ENCODE results near the gene ETDC. TPM values are rescaled to one million over a fixed set of nuclear protein-coding genes. Genes with fewer than 3 reads are reported as not detected.
"Not testable (repeated sequence)": the region's sequence is repeated elsewhere in the genome, so short reads cannot be mapped to it uniquely, and the experiment has no call there.

ETDC gene
- total RNA-seq, 1 donor from 2014 or later: not detected

DNA sequence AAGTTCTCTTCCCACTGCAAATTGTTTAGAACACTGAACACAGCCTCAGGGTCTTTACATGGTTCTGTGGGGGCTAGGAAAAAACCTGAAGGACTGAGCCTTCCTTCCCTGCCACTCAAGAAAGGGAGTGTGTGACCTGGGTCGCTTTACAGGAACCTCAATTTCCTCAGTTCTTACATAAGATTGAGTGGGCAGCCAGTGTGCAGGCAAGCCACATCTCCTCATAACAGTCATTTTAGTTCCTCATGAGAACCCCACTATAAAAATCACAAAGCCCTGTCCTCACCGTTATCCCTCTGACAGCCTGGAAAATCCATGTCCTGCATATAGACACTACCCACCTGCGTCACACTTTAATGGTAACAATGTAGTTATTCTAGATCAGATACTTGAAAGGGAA, 2.1 kb upstream of the ETDC start:
- no peak overlapping the region for H3K4me3 Mint-ChIP-seq (ENCODE audit: unreplicated experiment)
- TF ChIP-seq, protein P1, sequence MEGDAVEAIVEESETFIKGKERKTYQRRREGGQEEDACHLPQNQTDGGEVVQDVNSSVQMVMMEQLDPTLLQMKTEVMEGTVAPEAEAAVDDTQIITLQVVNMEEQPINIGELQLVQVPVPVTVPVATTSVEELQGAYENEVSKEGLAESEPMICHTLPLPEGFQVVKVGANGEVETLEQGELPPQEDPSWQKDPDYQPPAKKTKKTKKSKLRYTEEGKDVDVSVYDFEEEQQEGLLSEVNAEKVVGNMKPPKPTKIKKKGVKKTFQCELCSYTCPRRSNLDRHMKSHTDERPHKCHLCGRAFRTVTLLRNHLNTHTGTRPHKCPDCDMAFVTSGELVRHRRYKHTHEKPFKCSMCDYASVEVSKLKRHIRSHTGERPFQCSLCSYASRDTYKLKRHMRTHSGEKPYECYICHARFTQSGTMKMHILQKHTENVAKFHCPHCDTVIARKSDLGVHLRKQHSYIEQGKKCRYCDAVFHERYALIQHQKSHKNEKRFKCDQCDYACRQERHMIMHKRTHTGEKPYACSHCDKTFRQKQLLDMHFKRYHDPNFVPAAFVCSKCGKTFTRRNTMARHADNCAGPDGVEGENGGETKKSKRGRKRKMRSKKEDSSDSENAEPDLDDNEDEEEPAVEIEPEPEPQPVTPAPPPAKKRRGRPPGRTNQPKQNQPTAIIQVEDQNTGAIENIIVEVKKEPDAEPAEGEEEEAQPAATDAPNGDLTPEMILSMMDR (IDR thresholded peaks at IDR 0.05; ENCODE audit: partially characterized antibody, unreplicated experiment): no peak
- no peaks in the 10 kb centered on the region for H3K9me3 Mint-ChIP-seq (ENCODE audit: unreplicated experiment)
- peaks cover 3% of the 10 kb centered on the region for H3K27me3 Mint-ChIP-seq (ENCODE audit: unreplicated experiment)
- peaks cover 13% of the 10 kb centered on the region for H3K4me1 Mint-ChIP-seq (ENCODE audit: low read depth, unreplicated experiment)
- H3K27ac Mint-ChIP-seq (ENCODE audit: unreplicated experiment): no peak overlapping the region
- H3K36me3 Mint-ChIP-seq (ENCODE audit: unreplicated experiment): no peaks in the 10 kb centered on the region
- DNase-seq: no peak

DNA sequence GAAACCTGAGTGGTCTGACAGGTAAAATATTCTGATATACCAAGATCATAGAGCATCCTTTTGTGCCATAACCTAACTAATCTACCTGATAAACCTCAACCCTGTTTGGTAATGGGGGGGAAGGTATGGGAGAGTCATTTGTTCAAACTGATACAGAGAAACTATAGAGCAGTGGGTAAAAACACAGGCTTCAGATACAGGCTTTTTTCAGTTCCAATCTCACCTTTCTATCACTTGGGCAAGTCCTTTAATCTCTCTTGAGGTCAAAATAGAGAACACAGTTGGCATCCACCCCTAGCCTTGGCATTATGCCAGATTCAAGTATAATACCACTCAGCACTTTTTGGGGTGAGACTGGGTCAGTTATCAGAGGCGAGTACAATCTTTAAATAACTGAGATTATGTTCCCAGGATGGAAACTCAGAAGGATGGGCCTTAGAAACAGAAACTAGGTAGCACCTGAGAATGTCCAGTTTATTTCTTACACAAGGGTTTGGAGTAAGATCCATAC, 880 bp upstream of the ETDC start:
- Mint-ChIP-seq H3K9me3 (ENCODE audit: unreplicated experiment) (no peaks in the 10 kb centered on the region), H3K4me1 (ENCODE audit: low read depth, unreplicated experiment) (peaks cover 7% of the 10 kb centered on the region), H3K4me3 (ENCODE audit: unreplicated experiment) (no peak overlapping the region), H3K36me3 (ENCODE audit: unreplicated experiment) (no peaks in the 10 kb centered on the region), H3K27ac (ENCODE audit: unreplicated experiment) (no peak overlapping the region), H3K27me3 (ENCODE audit: unreplicated experiment) (peaks cover 3% of the 10 kb centered on the region)
- TF ChIP-seq, protein P1 (IDR thresholded peaks at IDR 0.05; ENCODE audit: partially characterized antibody, unreplicated experiment): no peak
- DNase-seq: no peak

DNA sequence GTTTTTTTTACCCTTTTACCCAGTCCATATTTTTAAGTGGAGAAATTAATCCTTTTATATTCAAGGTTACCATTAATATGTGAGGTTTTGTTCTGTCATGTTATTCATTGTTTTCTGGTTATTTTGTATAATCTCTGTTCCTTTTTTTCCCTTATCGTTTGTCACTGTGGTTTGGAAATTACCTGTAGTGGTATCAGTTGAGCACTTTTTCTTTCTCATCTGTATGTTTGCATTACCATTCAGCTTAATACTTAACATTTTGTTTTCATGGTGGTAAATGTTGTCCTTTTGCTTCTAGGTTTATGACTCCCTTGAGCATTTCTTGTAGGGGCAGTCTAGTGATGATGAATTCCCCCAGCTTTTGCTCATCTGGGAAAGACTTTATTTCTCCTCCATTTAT, 6.6 kb downstream of the ETDC start:
- Mint-ChIP-seq H3K27ac (ENCODE audit: unreplicated experiment) (no peak overlapping the region), H3K27me3 (ENCODE audit: unreplicated experiment) (no peaks in the 10 kb centered on the region), H3K4me3 (ENCODE audit: unreplicated experiment) (no peak overlapping the region), H3K36me3 (ENCODE audit: unreplicated experiment) (peaks cover 25% of the 10 kb centered on the region), H3K4me1 (ENCODE audit: low read depth, unreplicated experiment) (no peaks in the 10 kb centered on the region), H3K9me3 (ENCODE audit: unreplicated experiment) (no peaks in the 10 kb centered on the region)
- TF ChIP-seq, protein P1 (IDR thresholded peaks at IDR 0.05; ENCODE audit: partially characterized antibody, unreplicated experiment): no peak
- no peak for DNase-seq

DNA sequence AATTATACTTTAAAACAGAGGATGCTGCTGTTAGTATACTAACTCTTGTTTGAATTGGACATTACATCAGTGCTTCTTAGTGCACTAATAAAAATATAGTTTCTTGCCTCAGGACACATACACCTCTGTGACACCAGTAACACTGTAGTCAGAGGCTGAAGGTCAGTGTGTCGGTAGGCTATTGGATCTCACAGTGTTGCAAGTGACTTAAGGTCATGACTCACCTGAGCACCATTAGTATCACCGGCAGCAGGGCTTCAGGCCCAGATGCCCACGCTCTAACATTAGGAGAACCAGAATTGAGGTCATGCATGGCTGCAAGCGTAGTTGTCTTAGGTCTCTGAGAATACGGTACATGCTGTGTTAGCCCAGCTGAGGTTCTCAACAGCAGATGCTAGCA, 15.2 kb downstream of the ETDC start:
- H3K36me3 Mint-ChIP-seq (ENCODE audit: unreplicated experiment): peaks cover 10% of the 10 kb centered on the region
- TF ChIP-seq, protein P1 (IDR thresholded peaks at IDR 0.05; ENCODE audit: partially characterized antibody, unreplicated experiment): no peak
- H3K27me3 Mint-ChIP-seq (ENCODE audit: unreplicated experiment): no peaks in the 10 kb centered on the region
- no peak for DNase-seq
- no peaks in the 10 kb centered on the region for H3K4me1 Mint-ChIP-seq (ENCODE audit: low read depth, unreplicated experiment)
- no peak overlapping the region for H3K27ac Mint-ChIP-seq (ENCODE audit: unreplicated experiment)
- no peak overlapping the region for H3K4me3 Mint-ChIP-seq (ENCODE audit: unreplicated experiment)
- no peaks in the 10 kb centered on the region for H3K9me3 Mint-ChIP-seq (ENCODE audit: unreplicated experiment)

DNA sequence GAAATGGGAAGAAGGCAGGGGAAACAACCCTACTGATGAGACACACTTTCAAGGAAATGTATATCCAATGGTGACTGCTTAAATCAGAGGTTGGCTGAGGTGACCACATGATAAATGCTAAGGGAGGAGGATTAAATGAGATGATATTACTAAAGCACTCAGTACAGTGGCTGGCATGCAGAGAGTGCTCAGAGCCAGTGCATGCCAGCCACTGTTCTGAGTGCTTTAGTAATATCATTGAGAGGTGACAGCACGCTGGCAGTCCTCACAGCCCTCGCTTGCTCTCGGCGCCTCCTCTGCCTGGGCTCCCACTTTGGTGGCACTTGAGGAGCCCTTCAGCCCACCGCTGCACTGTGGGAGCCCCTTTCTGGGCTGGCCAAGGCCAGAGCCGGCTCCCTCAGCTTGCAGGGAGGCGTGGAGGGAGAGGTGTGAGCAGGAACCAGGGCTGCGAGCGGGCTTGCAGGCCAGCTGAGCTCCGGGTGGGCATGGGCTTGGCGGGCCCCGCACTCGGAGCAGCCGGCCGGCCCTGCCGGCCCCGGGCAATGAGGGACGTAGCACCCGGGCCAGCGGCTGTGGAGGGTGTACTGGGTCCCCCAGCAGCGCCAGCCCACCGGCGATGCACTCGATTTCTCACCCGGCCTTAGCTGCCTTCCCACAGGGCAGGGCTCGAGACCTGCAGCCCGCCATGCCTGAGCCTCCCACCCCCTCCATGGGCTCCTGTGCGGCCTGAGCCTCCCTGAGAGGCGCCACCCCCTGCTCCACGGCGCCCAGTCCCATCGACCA, 15.9 kb downstream of the ETDC start:
- H3K9me3 Mint-ChIP-seq (ENCODE audit: unreplicated experiment): not testable (repeated sequence)

More for the DNA sequence above, 15.9 kb downstream of the ETDC start:
- not testable (repeated sequence) for H3K27ac Mint-ChIP-seq (ENCODE audit: unreplicated experiment); H3K4me1 Mint-ChIP-seq (ENCODE audit: low read depth, unreplicated experiment); DNase-seq; H3K4me3 Mint-ChIP-seq (ENCODE audit: unreplicated experiment); H3K27me3 Mint-ChIP-seq (ENCODE audit: unreplicated experiment)
- H3K36me3 Mint-ChIP-seq (ENCODE audit: unreplicated experiment): peaks cover 10% of the 10 kb centered on the region

All from glutamatergic neuron (in vitro differentiated cells).